Mucosa of rectum (tissue), 2 donors: ENCODE results near the gene CUL1.

Source experiments
- H3K27ac ChIP-seq, 2 donors: one replicate each; pipeline ENCODE4 v1.7.0; 2013; ENCODE audit warnings: inconsistent platforms in 2 of 2, low read depth in 2 of 2, low read length in 2 of 2
- H3K27me3 ChIP-seq, 2 donors: one replicate each; pipeline ENCODE4 v1.7.0; 2013; ENCODE audit warnings: low read length in 2 of 2; ENCODE audit not compliant: control insufficient read depth in 2 of 2, insufficient read depth in 2 of 2
- H3K36me3 ChIP-seq, 2 donors: one replicate each; pipeline ENCODE4 v1.7.0; 2013; ENCODE audit warnings: low read length in 2 of 2; ENCODE audit not compliant: control insufficient read depth in 2 of 2, insufficient read depth in 2 of 2
- H3K4me1 ChIP-seq, 2 donors: one replicate each; pipeline ENCODE4 v1.7.0; 2013; ENCODE audit warnings: low read length in 2 of 2, mild to moderate bottlenecking in 1 of 2; ENCODE audit not compliant: control insufficient read depth in 2 of 2, insufficient read depth in 2 of 2
- H3K4me3 ChIP-seq, 2 donors: one replicate each; pipeline ENCODE4 v1.7.0; 2013; ENCODE audit warnings: low read length in 2 of 2
- H3K9ac ChIP-seq, 2 donors: one replicate each; pipeline ENCODE4 v1.7.0; 2013; ENCODE audit warnings: low read length in 2 of 2, low read depth in 1 of 2, mild to moderate bottlenecking in 1 of 2
- H3K9me3 ChIP-seq, 2 donors: one replicate each; pipeline ENCODE4 v1.7.0; 2013; ENCODE audit warnings: low read length in 2 of 2; ENCODE audit not compliant: control insufficient read depth in 2 of 2
- donor health status: healthy.
- donor health status: Normal muscosa, but diverticular disease.

CUL1 gene

GRCh38 chr7:148670807-148671206 is 27.9 kb upstream of the CUL1 start:
- H3K4me1 ChIP-seq: no peaks in the 10 kb centered on the region
- no peaks in the 10 kb centered on the region for H3K36me3 ChIP-seq
- H3K27ac ChIP-seq: no peak overlapping the region

GRCh38 chr7:148672041-148672440 is 26.7 kb upstream of the CUL1 start:
- H3K4me1 ChIP-seq: no peaks in the 10 kb centered on the region
- H3K9ac ChIP-seq: no peak overlapping the region
- H3K9me3 ChIP-seq: peaks cover 0 to 3% of the 10 kb centered on the region in 2 donors
- no peaks in the 10 kb centered on the region for H3K36me3 ChIP-seq
- no peak overlapping the region for H3K4me3 ChIP-seq
- no peak overlapping the region for H3K27ac ChIP-seq
- no peaks in the 10 kb centered on the region for H3K27me3 ChIP-seq

More at GRCh38 chr7:148670807-148671206, 27.9 kb upstream of the CUL1 start:
- H3K9me3 ChIP-seq: peaks cover 0 to 3% of the 10 kb centered on the region in 2 donors
- no peak overlapping the region for H3K9ac ChIP-seq
- no peak overlapping the region for H3K4me3 ChIP-seq
- no peaks in the 10 kb centered on the region for H3K27me3 ChIP-seq

GRCh38 chr7:148674689-148675088 is 24.0 kb upstream of the CUL1 start:
- Histone ChIP-seq H3K36me3 (no peaks in the 10 kb centered on the region), H3K27ac (no peak overlapping the region), H3K9me3 (peaks cover 0 to 3% of the 10 kb centered on the region in 2 donors), H3K4me1 (no peaks in the 10 kb centered on the region), H3K4me3 (no peak overlapping the region), H3K27me3 (no peaks in the 10 kb centered on the region), H3K9ac (no peak overlapping the region)

- Histone ChIP-seq H3K4me3 (no peak overlapping the region), H3K27ac (no peak overlapping the region), H3K27me3 (no peaks in the 10 kb centered on the region), H3K4me1 (no peaks in the 10 kb centered on the region), H3K36me3 (no peaks in the 10 kb centered on the region), H3K9me3 (peaks cover 0 to 3% of the 10 kb centered on the region in 2 donors), H3K9ac (no peak overlapping the region)
These were observed 22.4 kb upstream of the CUL1 start for GRCh38 chr7:148676291-148676690.

GRCh38 chr7:148681821-148682220 is 16.9 kb upstream of the CUL1 start:
- Histone ChIP-seq H3K4me1 (no peaks in the 10 kb centered on the region), H3K9me3 (no peaks in the 10 kb centered on the region), H3K27me3 (no peaks in the 10 kb centered on the region), H3K9ac (no peak overlapping the region), H3K4me3 (no peak overlapping the region), H3K27ac (no peak overlapping the region), H3K36me3 (no peaks in the 10 kb centered on the region)

GRCh38 chr7:148684289-148684830 is 14.3 kb upstream of the CUL1 start:
- Histone ChIP-seq H3K9ac (no peak overlapping the region), H3K4me1 (no peaks in the 10 kb centered on the region), H3K4me3 (no peak overlapping the region), H3K9me3 (no peaks in the 10 kb centered on the region), H3K27me3 (no peaks in the 10 kb centered on the region), H3K36me3 (no peaks in the 10 kb centered on the region), H3K27ac (no peak overlapping the region)

- Histone ChIP-seq H3K9ac (no peak overlapping the region), H3K4me1 (no peaks in the 10 kb centered on the region), H3K4me3 (no peak overlapping the region), H3K9me3 (no peaks in the 10 kb centered on the region), H3K27ac (no peak overlapping the region), H3K36me3 (no peaks in the 10 kb centered on the region), H3K27me3 (no peaks in the 10 kb centered on the region)
These were observed 12.3 kb upstream of the CUL1 start for GRCh38 chr7:148686312-148686937.

GRCh38 chr7:148687555-148687954 is 11.1 kb upstream of the CUL1 start:
- Histone ChIP-seq H3K9me3 (no peaks in the 10 kb centered on the region), H3K36me3 (no peaks in the 10 kb centered on the region), H3K27ac (no peak overlapping the region), H3K4me1 (no peaks in the 10 kb centered on the region), H3K27me3 (no peaks in the 10 kb centered on the region), H3K9ac (no peak overlapping the region), H3K4me3 (no peak overlapping the region)

GRCh38 chr7:148688526-148688925 is 10.2 kb upstream of the CUL1 start:
- Histone ChIP-seq H3K27ac (no peak overlapping the region), H3K9me3 (no peaks in the 10 kb centered on the region), H3K4me1 (no peaks in the 10 kb centered on the region), H3K36me3 (no peaks in the 10 kb centered on the region), H3K27me3 (no peaks in the 10 kb centered on the region), H3K9ac (no peak overlapping the region), H3K4me3 (no peak overlapping the region)

- H3K27ac ChIP-seq: no peak overlapping the region
- H3K9ac ChIP-seq: no peak overlapping the region
- H3K4me1 ChIP-seq: peaks cover 0 to 5% of the 10 kb centered on the region in 2 donors
- H3K4me3 ChIP-seq: no peak overlapping the region
- no peaks in the 10 kb centered on the region for H3K9me3 ChIP-seq
- no peaks in the 10 kb centered on the region for H3K36me3 ChIP-seq
- no peaks in the 10 kb centered on the region for H3K27me3 ChIP-seq
These were observed 5.1 kb upstream of the CUL1 start for GRCh38 chr7:148693651-148694050.
